ENCODE results near the gene CCDC171.

GRCh38 chr9:15741015-15741414, 188.2 kb downstream of the CCDC171 start:
- no peak for TF ChIP-seq POLR2A (IDR thresholded peaks at IDR 0.05; ENCODE audit: low read depth, low read length)
- no peak for TF ChIP-seq SREBF1 (IDR thresholded peaks at IDR 0.05; ENCODE audit: low read length)
- no peak for TF ChIP-seq REST (IDR thresholded peaks at IDR 0.05; ENCODE audit: low read depth, low read length)
- no peak for TF ChIP-seq EZH2 (IDR thresholded peaks at IDR 0.05; ENCODE audit: borderline replicate concordance, control insufficient read depth, low read depth, low read length)
- no peak for TF ChIP-seq GABPA (IDR thresholded peaks at IDR 0.05; ENCODE audit: low read depth)
- no peak for TF ChIP-seq HDGF (IDR thresholded peaks at IDR 0.05)

Measured in GM12878 (cell line).